Neural cell (in vitro differentiated cells): ENCODE results near the gene HCFC1. TPM values are rescaled to one million over a fixed set of nuclear protein-coding genes. Genes with fewer than 3 reads are reported as not detected.

ENCODE experiments used
- H2AFZ ChIP-seq: fragments of 200-600, 300-800 bp; sonication (generic), shearing (Covaris generic); 2 replicates; pipeline ENCODE4 v1.6.0; 2014; ENCODE audit warnings: low read depth, mild to moderate bottlenecking, antibody characterized with exemption, low read length, moderate library complexity
- H3F3A ChIP-seq: fragments of 200-600 bp; shearing (Covaris generic); 2 replicates; pipeline ENCODE4 v1.6.1; 2016; ENCODE audit warnings: mild to moderate bottlenecking, moderate library complexity, mixed read lengths, antibody characterized with exemption, low read length; ENCODE audit not compliant: insufficient read depth, poor library complexity, severe bottlenecking
- H3K27ac ChIP-seq: fragments of 200-600, 300-800 bp; sonication (generic), shearing (Covaris generic); 2 replicates; pipeline ENCODE4 v1.5.1; 2014; ENCODE audit warnings: mild to moderate bottlenecking, low read length, moderate library complexity
- H3K27me3 ChIP-seq: fragments of 300-800, 200-600 bp; sonication (generic), shearing (Covaris generic); 2 replicates; pipeline ENCODE4 v1.6.0; 2014; ENCODE audit warnings: mild to moderate bottlenecking, low read depth, low read length, moderate library complexity; ENCODE audit not compliant: insufficient read depth
- H3K36me3 ChIP-seq: fragments of 300-800, 200-600 bp; sonication (generic), shearing (Covaris generic); 2 replicates; pipeline ENCODE4 v1.5.1; 2014; ENCODE audit warnings: mild to moderate bottlenecking, antibody characterized with exemption, low read length, moderate library complexity; ENCODE audit not compliant: insufficient read depth
- H3K4me2 ChIP-seq: fragments of 300-800, 200-600 bp; sonication (generic), shearing (Covaris generic); 2 replicates; pipeline ENCODE4 v1.6.0; 2014; ENCODE audit warnings: mild to moderate bottlenecking, low read length
- H3K4me3 ChIP-seq: fragments of 300-800, 200-600 bp; sonication (generic), shearing (Covaris generic); 2 replicates; pipeline ENCODE4 v1.5.1; 2014; ENCODE audit warnings: mild to moderate bottlenecking, low read length, moderate library complexity
- H3K79me2 ChIP-seq: fragments of 200-600 bp; shearing (Covaris generic); replicated peaks from 2 replicates; pipeline ENCODE4 v1.6.0; 2014; ENCODE audit warnings: mild to moderate bottlenecking, low read length, moderate library complexity; ENCODE audit not compliant: insufficient read depth
- H3K9ac ChIP-seq: fragments of 300-800, 200-600 bp; sonication (generic), shearing (Covaris generic); 2 replicates; pipeline ENCODE4 v1.6.1; 2016; ENCODE audit warnings: mild to moderate bottlenecking, low read length, mixed read lengths
- H3K9me2 ChIP-seq: fragments of 200-600 bp; shearing (Covaris generic); 2 replicates; pipeline ENCODE4 v1.6.1; 2016; ENCODE audit warnings: mild to moderate bottlenecking, low read length, mixed read lengths; ENCODE audit not compliant: insufficient read depth
- H3K9me3 ChIP-seq: fragments of 200-600, 300-800 bp; sonication (generic), shearing (Covaris generic); 2 replicates; pipeline ENCODE4 v1.6.1; 2016; ENCODE audit warnings: mild to moderate bottlenecking, mixed run types, low read length, moderate library complexity, mixed read lengths
- H4K20me1 ChIP-seq: fragments of 200-600 bp; shearing (Covaris generic); 2 replicates; pipeline ENCODE4 v1.6.1; 2016; ENCODE audit warnings: mild to moderate bottlenecking, mixed run types; ENCODE audit not compliant: insufficient read depth
- CTCF ChIP-seq: fragments of 450-650 bp; IDR thresholded peaks from 2 replicates; pipeline ENCODE4 v1.5.1; 2014; ENCODE audit warnings: antibody characterized with exemption, mild to moderate bottlenecking, moderate library complexity; ENCODE audit not compliant: poor library complexity, severe bottlenecking
- EP300 ChIP-seq: fragments of 450-650 bp; conservative IDR thresholded peaks from 2 replicates; pipeline ENCODE4 v1.6.1; 2014; ENCODE audit warnings: antibody characterized with exemption, mild to moderate bottlenecking, moderate library complexity; ENCODE audit not compliant: poor library complexity, severe bottlenecking
- EZH2 ChIP-seq: fragments of 200-600, 300-800 bp; shearing (Covaris generic), sonication (generic); IDR thresholded peaks from 2 replicates; pipeline ENCODE4 v1.6.1; 2014; ENCODE audit warnings: antibody characterized with exemption, low read length, borderline replicate concordance, mild to moderate bottlenecking; ENCODE audit not compliant: insufficient read depth, poor library complexity, severe bottlenecking
- MXI1 ChIP-seq: fragments of 450-650 bp; conservative IDR thresholded peaks from 2 replicates; pipeline ENCODE4 v1.6.1; 2014; ENCODE audit warnings: antibody characterized with exemption, mild to moderate bottlenecking; ENCODE audit not compliant: poor library complexity, severe bottlenecking
- POLR2AphosphoS5 ChIP-seq: IDR thresholded peaks from 2 replicates; pipeline ENCODE4 v1.6.1; 2012
- RAD21 ChIP-seq: fragments of 450-650 bp; conservative IDR thresholded peaks from 2 replicates; pipeline ENCODE4 v1.6.1; 2014; ENCODE audit warnings: antibody characterized with exemption, mild to moderate bottlenecking, moderate library complexity
- REST ChIP-seq: IDR thresholded peaks from 2 replicates; pipeline ENCODE4 v1.6.1; 2012; ENCODE audit warnings: borderline replicate concordance
- SMC3 ChIP-seq: fragments of 450-650 bp; conservative IDR thresholded peaks from 2 replicates; pipeline ENCODE4 v1.6.1; 2014; ENCODE audit warnings: antibody characterized with exemption, mild to moderate bottlenecking, moderate library complexity; ENCODE audit not compliant: poor library complexity
- TAF1 ChIP-seq: IDR thresholded peaks from 2 replicates; pipeline ENCODE4 v1.6.1; 2012; ENCODE audit warnings: low read depth
- polyA plus RNA-seq: library from polyadenylated mRNA; depleted of rRNA; stranded (reverse); fragments of >200 nt; gene quantifications from 2 replicates; pipeline ENCODE4 v1.2.3, GENCODE V29; 2014

Gene HCFC1
- polyA plus RNA-seq, 1 donor from 2014 or later: 7.3 TPM

- H3K4me3 ChIP-seq: no peak overlapping the region
- H3K79me2 ChIP-seq: no peaks in the 10 kb centered on the region
- no peaks in the 10 kb centered on the region for H3K27me3 ChIP-seq
- H3K9me2 ChIP-seq: no peaks in the 10 kb centered on the region
- H2AFZ ChIP-seq: no peak overlapping the region
- no peaks in the 10 kb centered on the region for H3K36me3 ChIP-seq
- no peaks in the 10 kb centered on the region for H3F3A ChIP-seq
- no peak overlapping the region for H3K4me2 ChIP-seq
- TF ChIP-seq EP300 (no peak), POLR2AphosphoS5 (no peak), MXI1 (no peak)
- no peak overlapping the region for H3K9ac ChIP-seq
- no peaks in the 10 kb centered on the region for H3K9me3 ChIP-seq
- no peaks in the 10 kb centered on the region for H4K20me1 ChIP-seq
- no peak overlapping the region for H3K27ac ChIP-seq
These were observed 63.3 kb downstream of the HCFC1 start for GRCh38 chrX:153908219-153908860.

- no peak overlapping the region for H2AFZ ChIP-seq
- no peak for TF ChIP-seq REST
- H3K36me3 ChIP-seq: no peaks in the 10 kb centered on the region
- H3K27me3 ChIP-seq: no peaks in the 10 kb centered on the region
- H3K9me3 ChIP-seq: no peaks in the 10 kb centered on the region
- no peaks in the 10 kb centered on the region for H3K79me2 ChIP-seq
- no peaks in the 10 kb centered on the region for H3K9me2 ChIP-seq
- H3K9ac ChIP-seq: no peak overlapping the region
- no peak overlapping the region for H3K4me3 ChIP-seq
- H3K27ac ChIP-seq: no peak overlapping the region
- no peaks in the 10 kb centered on the region for H4K20me1 ChIP-seq
- no peaks in the 10 kb centered on the region for H3F3A ChIP-seq
- H3K4me2 ChIP-seq: no peak overlapping the region
These were observed 64.2 kb downstream of the HCFC1 start for GRCh38 chrX:153907456-153907855.

GRCh38 chrX:153906126-153906917 is 65.3 kb downstream of the HCFC1 start:
- H3K79me2 ChIP-seq: no peaks in the 10 kb centered on the region
- no peak overlapping the region for H3K27ac ChIP-seq
- H3K9me3 ChIP-seq: no peaks in the 10 kb centered on the region
- H3K9me2 ChIP-seq: no peaks in the 10 kb centered on the region
- TF ChIP-seq TAF1: no peak
- no peak for TF ChIP-seq RAD21
- no peak for TF ChIP-seq REST
- TF ChIP-seq EP300: no peak
- TF ChIP-seq CTCF: no peak
- TF ChIP-seq SMC3: no peak
- TF ChIP-seq MXI1: no peak
- no peak for TF ChIP-seq POLR2AphosphoS5
- TF ChIP-seq EZH2: no peak
- H3K4me2 ChIP-seq: no peak overlapping the region
- H3F3A ChIP-seq: no peaks in the 10 kb centered on the region
- H3K36me3 ChIP-seq: no peaks in the 10 kb centered on the region
- H3K9ac ChIP-seq: no peak overlapping the region
- H3K27me3 ChIP-seq: no peaks in the 10 kb centered on the region
- no peak overlapping the region for H2AFZ ChIP-seq
- no peak overlapping the region for H3K4me3 ChIP-seq
- no peaks in the 10 kb centered on the region for H4K20me1 ChIP-seq
